H1 (cell line): Measurements from ENCODE around the gene RNF125. TPM values are rescaled to one million over a fixed set of nuclear protein-coding genes. Genes with fewer than 3 reads are reported as not detected.

Experiments used
- CTCF ChIA-PET: fragments of 300-600 bp; sonication (Branson Sonifier 250); formaldehyde crosslinking; loops from one replicate; lab custom pipeline; 2021; ENCODE audit not compliant: partially characterized antibody; lab: Charles Lee
- POLR2A ChIA-PET: fragments of 300-600 bp; sonication (Branson Sonifier 250); formaldehyde crosslinking; loops from one replicate; lab custom pipeline; 2021; ENCODE audit warnings: inconsistent platforms; ENCODE audit not compliant: partially characterized antibody; lab: Charles Lee
- DNase-seq, 2 experiments: peaks; one replicate each; pipeline versions ENCODE4 v3.0.0 to v3.0.0-alpha.2; 2010 to 2022; ENCODE audit warnings: low spot score in 2 of 2, low read depth in 1 of 2, mixed read lengths in 1 of 2
- FAIRE-seq: peaks from 2 replicates; lab custom pipeline; 2011; peaks lifted over from hg19 to GRCh38; lab: Jason Lieb, UNC
- H2AFZ ChIP-seq: 2 replicates; pipeline ENCODE4 v1.8.1; 2012; ENCODE audit warnings: low read length, inconsistent platforms
- H2AK5ac ChIP-seq: 2 replicates; pipeline ENCODE4 v1.6.1; 2013; ENCODE audit warnings: low read depth, low read length
- H2BK120ac ChIP-seq: replicated peaks from 2 replicates; pipeline ENCODE3; 2013; ENCODE audit warnings: low read depth, low read length, inconsistent platforms
- H2BK12ac ChIP-seq: 2 replicates; pipeline ENCODE4 v1.6.1; 2013; ENCODE audit warnings: low read depth, low read length
- H2BK15ac ChIP-seq: 2 replicates; pipeline ENCODE4 v1.6.1; 2013; ENCODE audit warnings: low read length
- H2BK20ac ChIP-seq: 2 replicates; pipeline ENCODE4 v1.6.1; 2013; ENCODE audit warnings: low read length
- H2BK5ac ChIP-seq: 2 replicates; pipeline ENCODE4 v1.6.1; 2013; ENCODE audit warnings: low read depth, low read length
- H3K14ac ChIP-seq: 2 replicates; pipeline ENCODE4 v1.6.1; 2013; ENCODE audit warnings: inconsistent platforms; ENCODE audit not compliant: insufficient read length
- H3K18ac ChIP-seq: 2 replicates; pipeline ENCODE4 v1.6.1; 2013; ENCODE audit warnings: low read length; ENCODE audit errors: extremely low read depth
- H3K23ac ChIP-seq: 2 replicates; pipeline ENCODE4 v1.6.1; 2013; ENCODE audit warnings: inconsistent platforms; ENCODE audit not compliant: insufficient read length
- H3K23me2 ChIP-seq: 2 replicates; pipeline ENCODE4 v1.6.1; 2013; ENCODE audit warnings: low read depth, low read length
- H3K27ac ChIP-seq: 2 replicates; pipeline ENCODE4 v1.6.1; 2011; ENCODE audit warnings: low read depth, low read length, inconsistent platforms
- H3K27me3 ChIP-seq, 4 experiments: replicated peaks in 1 of 4; 1 replicate in 1 of 4; 2 replicates in 3 of 4; pipeline versions ENCODE4 v1.6.1 to v1.8.1; 2011 to 2013; ENCODE audit warnings: low read length in 3 of 4, mild to moderate bottlenecking in 3 of 4, inconsistent platforms in 2 of 4, mixed read lengths in 2 of 4, moderate library complexity in 1 of 4; ENCODE audit not compliant: control insufficient read depth in 3 of 4, insufficient read depth in 3 of 4; ENCODE audit errors: extremely low read depth in 1 of 4
- H3K36me3 ChIP-seq, 4 experiments: 2 replicates each; pipeline versions ENCODE4 v1.6.1 to v1.8.1; 2011 to 2013; ENCODE audit warnings: mild to moderate bottlenecking in 4 of 4, low read length in 3 of 4, moderate library complexity in 2 of 4, control low read depth in 1 of 4, inconsistent platforms in 1 of 4; ENCODE audit not compliant: insufficient read depth in 4 of 4, control insufficient read depth in 2 of 4
- H3K4ac ChIP-seq: replicated peaks from 2 replicates; pipeline ENCODE3; 2013; ENCODE audit warnings: low read length, low read depth, mixed read lengths, inconsistent platforms; ENCODE audit not compliant: insufficient read length
- H3K4me1 ChIP-seq, 4 experiments: replicated peaks in 1 of 4; 1 replicate in 1 of 4; 2 replicates in 3 of 4; pipeline versions ENCODE4 v1.6.1 to v1.8.1; 2011 to 2013; ENCODE audit warnings: low read length in 3 of 4, inconsistent platforms in 2 of 4, mixed read lengths in 1 of 4; ENCODE audit not compliant: insufficient read depth in 4 of 4, control insufficient read depth in 3 of 4
- H3K4me2 ChIP-seq, 2 experiments: 2 replicates each; pipeline versions ENCODE4 v1.6.1 to v1.8.1; 2011 to 2013; ENCODE audit warnings: low read depth in 2 of 2, low read length in 2 of 2, control low read depth in 1 of 2, inconsistent platforms in 1 of 2, mild to moderate bottlenecking in 1 of 2; ENCODE audit not compliant: insufficient read depth in 1 of 2
- H3K4me3 ChIP-seq, 4 experiments: fragments of 200-600, 300-600 bp in 1 of 4; sonication (generic), shearing (Covaris generic), sonication (Bioruptor Twin) in 1 of 4; 2 replicates each; pipeline versions ENCODE4 v1.5.1 to v1.8.1; 2011 to 2016; ENCODE audit warnings: low read length in 4 of 4, low read depth in 3 of 4, control low read depth in 2 of 4, inconsistent platforms in 2 of 4, mild to moderate bottlenecking in 2 of 4, mixed read lengths in 1 of 4, moderate library complexity in 1 of 4; ENCODE audit not compliant: insufficient read depth in 2 of 4; ENCODE audit errors: extremely low read depth in 1 of 4
- H3K56ac ChIP-seq: replicated peaks from 2 replicates; pipeline ENCODE3; 2013; ENCODE audit warnings: low read depth, mild to moderate bottlenecking, mixed read lengths, low read length, inconsistent platforms; ENCODE audit not compliant: insufficient read length
- H3K79me1 ChIP-seq: 2 replicates; pipeline ENCODE4 v1.6.1; 2013; ENCODE audit warnings: low read depth, low read length, control low read depth
- H3K79me2 ChIP-seq, 2 experiments: 2 replicates each; pipeline versions ENCODE4 v1.6.1 to v1.8.1; 2012 to 2013; ENCODE audit warnings: low read length in 2 of 2, mild to moderate bottlenecking in 2 of 2, inconsistent platforms in 1 of 2; ENCODE audit not compliant: insufficient read depth in 2 of 2, control insufficient read depth in 1 of 2
- H3K9ac ChIP-seq, 4 experiments: replicated peaks in 1 of 4; 1 replicate in 1 of 4; 2 replicates in 3 of 4; pipeline versions ENCODE4 v1.6.1 to v1.8.1; 2011 to 2013; ENCODE audit warnings: low read depth in 3 of 4, low read length in 3 of 4, control low read depth in 2 of 4, mild to moderate bottlenecking in 2 of 4, moderate library complexity in 2 of 4, inconsistent platforms in 1 of 4; ENCODE audit errors: extremely low read depth in 1 of 4
- H3K9me3 ChIP-seq, 2 experiments: 2 replicates each; pipeline versions ENCODE4 v1.6.1 to v1.8.1; 2012 to 2013; ENCODE audit warnings: mild to moderate bottlenecking in 2 of 2, moderate library complexity in 2 of 2, control low read depth in 1 of 2, inconsistent platforms in 1 of 2, low read depth in 1 of 2, low read length in 1 of 2, mixed read lengths in 1 of 2; ENCODE audit not compliant: insufficient read depth in 2 of 2
- H4K20me1 ChIP-seq, 2 experiments: replicated peaks in 1 of 2; 2 replicates each; pipeline versions ENCODE3 to v1.8.1; 2011 to 2013; ENCODE audit warnings: inconsistent platforms in 2 of 2, low read length in 2 of 2, mild to moderate bottlenecking in 1 of 2; ENCODE audit not compliant: insufficient read depth in 2 of 2, control insufficient read depth in 1 of 2
- H4K5ac ChIP-seq: 2 replicates; pipeline ENCODE4 v1.6.1; 2013; ENCODE audit warnings: low read length, low read depth, mixed read lengths, inconsistent platforms; ENCODE audit not compliant: insufficient read length
- H4K8ac ChIP-seq: 2 replicates; pipeline ENCODE4 v1.8.0; 2013; ENCODE audit warnings: mild to moderate bottlenecking, moderate library complexity, low read length, inconsistent platforms; ENCODE audit not compliant: insufficient read depth; ENCODE audit errors: extremely low read depth
- H4K91ac ChIP-seq: replicated peaks from 2 replicates; pipeline ENCODE3; 2013; ENCODE audit warnings: low read length, mixed read lengths, inconsistent platforms; ENCODE audit not compliant: insufficient read length
- BACH1 ChIP-seq: IDR thresholded peaks from 2 replicates; pipeline ENCODE4 v1.6.1; 2012; ENCODE audit warnings: low read length, improper control_type of control experiment
- CBX8 ChIP-seq: fragments of 300-800, 300-1000 bp; sonication (generic); IDR thresholded peaks from 2 replicates; pipeline ENCODE4 v1.7.1; 2016; ENCODE audit warnings: low read depth, low read length, borderline replicate concordance
- CTBP2 ChIP-seq: IDR thresholded peaks from 2 replicates; pipeline ENCODE4 v1.7.0; 2011; ENCODE audit warnings: borderline replicate concordance, mild to moderate bottlenecking, moderate library complexity, mixed read lengths, low read length; ENCODE audit not compliant: insufficient read depth, insufficient read length
- GABPA ChIP-seq: IDR thresholded peaks from 2 replicates; pipeline ENCODE4 v1.6.1; 2011; ENCODE audit warnings: mild to moderate bottlenecking, low read length, moderate library complexity, borderline replicate concordance; ENCODE audit not compliant: insufficient read depth
- HDAC6 ChIP-seq: IDR thresholded peaks from one replicate; pipeline ENCODE4 v1.7.1; 2012; ENCODE audit warnings: low read depth, mild to moderate bottlenecking, inconsistent platforms, low read length, moderate library complexity
- POLR2A ChIP-seq, 2 experiments: IDR thresholded peaks; 1 replicate in 1 of 2; 2 replicates in 1 of 2; pipeline ENCODE4 v1.6.1; 2011; ENCODE audit warnings: low read depth in 2 of 2, low read length in 2 of 2, mild to moderate bottlenecking in 2 of 2; ENCODE audit errors: control extremely low read depth in 1 of 2
- SIN3A ChIP-seq, 2 experiments: IDR thresholded peaks in 1 of 2; conservative IDR thresholded peaks in 1 of 2; 2 replicates each; pipeline ENCODE4 v1.6.1; 2011 to 2012; ENCODE audit warnings: low read length in 2 of 2, improper control_type of control experiment in 1 of 2, low read depth in 1 of 2, mild to moderate bottlenecking in 1 of 2
- SRF ChIP-seq: IDR thresholded peaks from 2 replicates; pipeline ENCODE4 v1.6.1; 2011; ENCODE audit warnings: mild to moderate bottlenecking, low read depth, low read length, moderate library complexity
- WGBS, 2 experiments: shearing (Covaris generic) in 1 of 2; methylation state at CpG; one replicate each; pipeline versions ENCODE4 v1.1.6 to v1.1.7; 2013 to 2015; ENCODE audit warnings: low lambda C conversion rate in 2 of 2, mixed read lengths in 2 of 2, inconsistent platforms in 1 of 2, low coverage in 1 of 2, missing lambda C conversion rate in 1 of 2; ENCODE audit not compliant: insufficient replicate concordance in 2 of 2, insufficient coverage in 1 of 2, insufficient read length in 1 of 2; ENCODE audit errors: extremely low coverage in 1 of 2, missing lambda C conversion rate in 1 of 2; 5-methylcytosine and 5-hydroxymethylcytosine counted together
- polyA plus RNA-seq, 7 experiments: library from polyadenylated mRNA; depleted of rRNA in 3 of 7; stranded (reverse) in 5 of 7; unstranded in 2 of 7; fragments of >200 nt in 5 of 7; fragments of 200-250 nt in 2 of 7; gene quantifications; 1 replicate in 5 of 7; 2 replicates in 1 of 7; 4 replicates in 1 of 7; pipeline versions ENCODE4 v1.2.1 to v1.2.3, GENCODE V29; 2011 to 2013; ENCODE audit warnings: missing spikeins in 2 of 7, mixed read lengths in 2 of 7
- total RNA-seq: library from RNA; stranded (reverse); fragmentation: NEBNext Ultra II Directional; extraction: Animal tissue kit (Norgen Biotek cat#: 25700); gene quantifications from 2 replicates; pipeline ENCODE4 v1.2.1, GENCODE V29; 2021

The RNF125 gene
- total and polyA plus RNA-seq, 2 of the 8 experiments (the other 6 are each of a cell fraction or from before 2014, with no cell fraction given) = 14.3 to 15.2 TPM

DNA sequence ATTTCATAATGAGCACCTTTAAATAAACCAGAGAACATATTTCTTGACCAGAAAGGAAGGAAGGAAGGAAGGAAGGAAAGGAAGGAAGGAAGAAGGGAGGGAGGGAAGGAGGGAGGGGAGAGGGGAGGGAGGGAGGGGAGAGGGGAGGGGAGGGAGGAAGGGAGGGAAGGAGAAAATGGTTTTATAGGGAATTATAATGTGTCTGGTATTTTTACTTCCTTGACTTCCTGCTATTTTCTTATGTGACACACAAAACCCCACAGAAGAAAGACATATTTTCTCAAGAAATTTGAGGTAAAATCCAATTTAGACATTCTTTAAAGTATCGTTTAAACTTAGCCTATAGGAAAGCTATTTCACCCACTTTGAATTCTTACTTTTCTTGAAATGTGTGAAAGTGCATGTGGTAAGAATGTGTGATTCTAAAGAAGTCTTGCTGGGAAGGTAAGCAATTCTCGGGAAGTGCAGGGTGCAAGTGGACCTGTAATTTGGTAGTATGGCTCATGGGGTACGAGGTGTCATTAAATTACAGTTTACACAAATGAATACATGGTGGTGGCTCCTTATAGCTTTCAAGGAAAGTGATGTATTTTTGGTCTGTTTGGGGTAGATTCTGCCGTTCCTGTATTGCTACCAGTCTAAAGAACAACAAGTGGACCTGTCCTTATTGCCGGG is 18.0 kb downstream of the RNF125 start:
- H3K79me1 ChIP-seq = no peaks in the 10 kb centered on the region
- no peak overlapping the region for H3K23ac ChIP-seq
- no peaks in the 10 kb centered on the region for H3K27me3 ChIP-seq
- H4K20me1 ChIP-seq = no peaks in the 10 kb centered on the region
- H3K18ac ChIP-seq = no peak overlapping the region
- H2BK15ac ChIP-seq = no peak overlapping the region
- H3K4me2 ChIP-seq = no peak overlapping the region
- H4K5ac ChIP-seq = no peak overlapping the region
- peak in 1 of 2 experiments; percentile 11 for DNase-seq
- no peaks in the 10 kb centered on the region for H3K23me2 ChIP-seq
- H3K9ac ChIP-seq = no peak overlapping the region
- H4K91ac ChIP-seq = no peak overlapping the region
- no peak overlapping the region for H3K4me3 ChIP-seq
- H3K9me3 ChIP-seq = no peaks in the 10 kb centered on the region
- H2AFZ ChIP-seq = no peak overlapping the region
- 92% methylated on average over 5 of the region's 5 CpGs; no CpG with 5 or more reads in 1 of the 2 experiments for WGBS, 2 experiments
- H3K4me1 ChIP-seq = no peaks in the 10 kb centered on the region
- peaks cover 0 to 16% (median 5%) of the 10 kb centered on the region in 4 experiments; a peak in 4 of 8 replicates for H3K36me3 ChIP-seq
- no peak overlapping the region for H4K8ac ChIP-seq
- no peak for TF ChIP-seq SRF
- TF ChIP-seq GABPA = no peak
- no peak for TF ChIP-seq BACH1
- no peak for TF ChIP-seq CTBP2
- no peak for TF ChIP-seq HDAC6
- no peak for TF ChIP-seq CBX8
- no peak for TF ChIP-seq SIN3A (conservative IDR thresholded peaks at IDR 0.05 in 1 of 2, IDR thresholded peaks at IDR 0.05 in 1 of 2; ENCODE audit: low read depth in 1 of 2, low read length in 2 of 2)
- no peak for TF ChIP-seq POLR2A (IDR thresholded peaks at IDR 0.05; ENCODE audit: control extremely low read depth in 1 of 2, low read depth in 2 of 2, low read length in 2 of 2)
- H3K4ac ChIP-seq = no peak overlapping the region
- H2BK20ac ChIP-seq = no peak overlapping the region
- H3K56ac ChIP-seq = no peak overlapping the region
- POLR2A ChIA-PET = no interaction called here
- FAIRE-seq = no peak
- H3K79me2 ChIP-seq = no peaks in the 10 kb centered on the region
- no peak overlapping the region for H3K27ac ChIP-seq
- no peak overlapping the region for H2BK120ac ChIP-seq
- no peak overlapping the region for H3K14ac ChIP-seq
- CTCF ChIA-PET = no interaction called here
- no peak overlapping the region for H2BK12ac ChIP-seq
- no peak overlapping the region for H2BK5ac ChIP-seq
- no peak overlapping the region for H2AK5ac ChIP-seq
